Astrocyte of the cerebellum (primary cell): ENCODE measurements around the gene FLNB.

Experiments used
- DNase-seq: peaks from one replicate; pipeline ENCODE4 v3.0.0-alpha.2; 2011; ENCODE audit warnings: low read depth
- H3K4me3 ChIP-seq: 2 replicates; pipeline ENCODE4 v1.5.1; 2011; ENCODE audit warnings: mild to moderate bottlenecking, low read depth, low read length, moderate library complexity
- in situ Hi-C: cut with HindIII; loops from 2 replicates; pipeline ENCODE4 v1.10.0; 2017; ENCODE audit warnings: low sequenced_read_pairs
- TF ChIP-seq, protein P1 (sequence below): IDR thresholded peaks from 2 replicates; pipeline ENCODE4 v1.5.1; 2012; ENCODE audit warnings: low read length, low read depth, moderate library complexity, mild to moderate bottlenecking; ENCODE audit errors: missing control alignments

FLNB gene

DNA sequence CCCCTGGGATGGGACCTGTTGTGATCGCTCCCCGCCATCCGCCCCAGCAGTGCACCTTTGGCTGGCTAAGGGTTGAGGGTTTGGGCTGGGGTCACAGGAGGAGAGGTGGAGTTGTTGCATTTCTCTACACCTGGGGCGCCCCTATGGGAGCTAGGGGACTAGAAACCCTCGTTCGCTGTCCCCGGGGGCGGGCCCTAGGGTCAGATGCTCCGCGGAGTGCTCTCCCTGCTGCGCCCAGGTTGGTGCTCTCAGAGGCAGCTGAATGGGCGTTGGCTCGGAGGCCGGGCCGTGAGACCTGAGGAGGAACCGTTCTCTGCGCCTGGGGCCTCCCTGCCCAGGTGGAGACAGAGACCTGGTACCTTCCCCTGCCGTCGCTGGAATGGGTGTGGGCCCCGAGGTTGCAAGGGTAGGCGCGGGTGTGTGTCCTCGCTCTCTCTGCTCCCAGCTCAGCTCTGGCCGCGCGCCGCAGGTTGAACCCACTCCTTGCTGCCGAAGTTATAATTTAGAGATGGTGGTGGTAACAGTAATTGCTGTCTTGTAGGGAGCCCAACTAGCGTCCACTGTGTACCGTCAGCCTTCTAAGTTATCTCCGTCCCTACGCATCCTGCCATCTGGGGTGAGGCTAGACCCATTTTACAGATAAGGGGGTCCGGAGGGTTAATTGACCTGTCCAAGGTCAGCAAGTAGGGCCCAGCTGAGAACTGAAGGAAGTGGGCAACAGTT lies 965 bp downstream of the FLNB start:
- TF ChIP-seq, protein P1, sequence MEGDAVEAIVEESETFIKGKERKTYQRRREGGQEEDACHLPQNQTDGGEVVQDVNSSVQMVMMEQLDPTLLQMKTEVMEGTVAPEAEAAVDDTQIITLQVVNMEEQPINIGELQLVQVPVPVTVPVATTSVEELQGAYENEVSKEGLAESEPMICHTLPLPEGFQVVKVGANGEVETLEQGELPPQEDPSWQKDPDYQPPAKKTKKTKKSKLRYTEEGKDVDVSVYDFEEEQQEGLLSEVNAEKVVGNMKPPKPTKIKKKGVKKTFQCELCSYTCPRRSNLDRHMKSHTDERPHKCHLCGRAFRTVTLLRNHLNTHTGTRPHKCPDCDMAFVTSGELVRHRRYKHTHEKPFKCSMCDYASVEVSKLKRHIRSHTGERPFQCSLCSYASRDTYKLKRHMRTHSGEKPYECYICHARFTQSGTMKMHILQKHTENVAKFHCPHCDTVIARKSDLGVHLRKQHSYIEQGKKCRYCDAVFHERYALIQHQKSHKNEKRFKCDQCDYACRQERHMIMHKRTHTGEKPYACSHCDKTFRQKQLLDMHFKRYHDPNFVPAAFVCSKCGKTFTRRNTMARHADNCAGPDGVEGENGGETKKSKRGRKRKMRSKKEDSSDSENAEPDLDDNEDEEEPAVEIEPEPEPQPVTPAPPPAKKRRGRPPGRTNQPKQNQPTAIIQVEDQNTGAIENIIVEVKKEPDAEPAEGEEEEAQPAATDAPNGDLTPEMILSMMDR: no peak
- H3K4me3 ChIP-seq: peak overlapping the region; percentile 78
- in situ Hi-C loops: loop anchor here (25.0 kb wide), 1 partner anchor 153 kb away; no protein-coding TSS in a partner anchor
- no peak for DNase-seq

GRCh38 chr3:58009749-58010535 lies 1.7 kb downstream of the FLNB start:
- TF ChIP-seq, protein P1: no peak
- in situ Hi-C loops: loop anchor here (25.0 kb wide), 1 partner anchor 152 kb away; no protein-coding TSS in a partner anchor
- peak overlapping the region; percentile 78 for H3K4me3 ChIP-seq
- no peak for DNase-seq

DNA sequence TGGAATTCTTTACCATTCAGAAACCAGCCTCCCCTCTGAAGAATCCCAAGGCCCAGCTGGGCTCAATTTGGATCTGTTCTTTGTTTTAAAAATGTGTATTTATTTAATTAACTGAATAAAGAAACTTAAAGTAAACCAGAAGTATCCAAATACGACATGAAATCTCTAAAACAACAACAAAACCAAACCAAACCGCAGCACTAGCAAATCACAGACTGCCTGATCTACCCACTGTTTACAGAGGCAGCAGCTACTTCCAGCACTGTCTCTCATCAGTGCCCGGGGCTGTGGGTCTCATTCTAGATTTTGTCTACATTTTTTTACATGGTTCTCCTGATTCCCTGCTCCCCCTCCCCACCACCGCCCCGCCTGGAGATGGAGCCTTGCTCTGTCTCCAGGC lies 2.3 kb downstream of the FLNB start:
- TF ChIP-seq, protein P1: no peak
- H3K4me3 ChIP-seq: peak overlapping the region; percentile 78
- in situ Hi-C loops: loop anchor here (25.0 kb wide), 1 partner anchor 152 kb away; no protein-coding TSS in a partner anchor
- no peak for DNase-seq

- in situ Hi-C loops: loop anchor here (25.0 kb wide), 1 partner anchor 151 kb away; no protein-coding TSS in a partner anchor
- DNase-seq: no peak
- H3K4me3 ChIP-seq: no peak overlapping the region
- TF ChIP-seq, protein P1: no peak
Measured at GRCh38 chr3:58011580-58011979, 3.4 kb downstream of the FLNB start.

GRCh38 chr3:58012302-58012701 lies 4.1 kb downstream of the FLNB start:
- H3K4me3 ChIP-seq: no peak overlapping the region
- DNase-seq: no peak
- in situ Hi-C loops: loop anchor here (25.0 kb wide), 1 partner anchor 150 kb away; no protein-coding TSS in a partner anchor
- TF ChIP-seq, protein P1: no peak

- H3K4me3 ChIP-seq: no peak overlapping the region
- in situ Hi-C loops: loop anchor here (25.0 kb wide), 1 partner anchor 149 kb away; no protein-coding TSS in a partner anchor
- TF ChIP-seq, protein P1: no peak
- no peak for DNase-seq
Measured at GRCh38 chr3:58013099-58013498, 4.9 kb downstream of the FLNB start.
